Measurements from ENCODE around the gene BMP10. TPM values are rescaled to one million over a fixed set of nuclear protein-coding genes. Genes with fewer than 3 reads are reported as not detected.

The BMP10 gene
- total and polyA plus RNA-seq, 2 of the 13 experiments (the other 11 are each of a cell fraction or from before 2014, with no cell fraction given) = not detected

GRCh38 chr2:68889500-68889899, 18.3 kb upstream of the BMP10 start:
- POLR2A ChIA-PET = no interaction called here

GRCh38 chr2:68889021-68889420, 17.8 kb upstream of the BMP10 start:
- CTCF ChIA-PET (ENCODE audit: low intra/inter-chr PET ratio, low total read pairs) = no interaction called here
- in situ Hi-C loops (cut with HindIII; ENCODE audit: extremely low pct_ligation_motif_present, low pct_unique_long_range_greater_than_20kb) = no loop called here
- Histone ChIP-seq H4K20me1 (ENCODE audit: insufficient read depth, low read length) (no peaks in the 10 kb centered on the region), H3K27me3 (ENCODE audit: control insufficient read depth in 1 of 2, insufficient read depth in 2 of 2, low read length in 2 of 2) (peaks cover 0 to 2% of the 10 kb centered on the region in 2 experiments; a peak in 1 of 5 replicates), H3K36me3 (replicated peaks in 1 of 2; ENCODE audit: control insufficient read depth in 1 of 2, insufficient read depth in 2 of 2, low read length in 2 of 2) (no peaks in the 10 kb centered on the region), H3K9ac (ENCODE audit: insufficient read depth, low read depth, low read length) (no peak overlapping the region), H2AFZ (ENCODE audit: low read length) (no peak overlapping the region), H3K4me2 (ENCODE audit: low read depth, low read length) (no peak overlapping the region), H3K79me2 (ENCODE audit: insufficient read depth, low read length) (no peaks in the 10 kb centered on the region), H3K27ac (ENCODE audit: extremely low read length, insufficient read depth, low read length) (no peak overlapping the region), H3K4me3 (replicated peaks in 1 of 3; ENCODE audit: insufficient read depth in 1 of 3, low read depth in 2 of 3, low read length in 3 of 3) (no peak overlapping the region), H3K4me1 (ENCODE audit: insufficient read depth, low read length) (peaks cover 28% of the 10 kb centered on the region), H3K9me3 (ENCODE audit: low read length) (no peaks in the 10 kb centered on the region)
- no peak for DNase-seq (ENCODE audit: low spot score)
- no TSS peak for BruUV-seq (replicated peaks)
- TF ChIP-seq PHF5A (CRISPR knock-in tag; IDR thresholded peaks at IDR 0.05; ENCODE audit: low read depth, unreplicated experiment) (no peak), ATF7-NPFF (CRISPR knock-in tag; IDR thresholded peaks at IDR 0.05; ENCODE audit: low read depth) (no peak), PCBP1 (IDR thresholded peaks at IDR 0.05; ENCODE audit: borderline replicate concordance, low read depth, low read length) (no peak), STAG1 (CRISPR knock-in tag; IDR thresholded peaks at IDR 0.05) (no peak)
- ATAC-seq = no peak
- POLR2A ChIA-PET = no interaction called here
- intact Hi-C loops (cut with micrococcal nuclease; ENCODE audit: unreplicated experiment) = no loop called here
- 0% methylated on average over 1 of the region's 1 CpG for WGBS (ENCODE audit: low lambda C conversion rate)
- no peak for FAIRE-seq

More at GRCh38 chr2:68889500-68889899, 18.3 kb upstream of the BMP10 start:
- Histone ChIP-seq H3K36me3 (replicated peaks in 1 of 2; ENCODE audit: control insufficient read depth in 1 of 2, insufficient read depth in 2 of 2, low read length in 2 of 2) (no peaks in the 10 kb centered on the region), H2AFZ (ENCODE audit: low read length) (no peak overlapping the region), H3K4me3 (replicated peaks in 1 of 3; ENCODE audit: insufficient read depth in 1 of 3, low read depth in 2 of 3, low read length in 3 of 3) (no peak overlapping the region), H3K27ac (ENCODE audit: extremely low read length, insufficient read depth, low read length) (no peak overlapping the region), H3K79me2 (ENCODE audit: insufficient read depth, low read length) (no peaks in the 10 kb centered on the region), H3K9ac (ENCODE audit: insufficient read depth, low read depth, low read length) (no peak overlapping the region), H3K9me3 (ENCODE audit: low read length) (no peaks in the 10 kb centered on the region), H3K4me2 (ENCODE audit: low read depth, low read length) (no peak overlapping the region), H3K27me3 (ENCODE audit: control insufficient read depth in 1 of 2, insufficient read depth in 2 of 2, low read length in 2 of 2) (peaks cover 0 to 3% of the 10 kb centered on the region in 2 experiments; a peak in 1 of 5 replicates), H3K4me1 (ENCODE audit: insufficient read depth, low read length) (peaks cover 28% of the 10 kb centered on the region), H4K20me1 (ENCODE audit: insufficient read depth, low read length) (no peaks in the 10 kb centered on the region)
- FAIRE-seq (no peak), ATAC-seq (peak; percentile 45; the same call in 2 of the 3 replicates), DNase-seq (ENCODE audit: low spot score) (no peak)
- intact Hi-C loops (cut with micrococcal nuclease; ENCODE audit: unreplicated experiment) (no loop called here), in situ Hi-C loops (cut with HindIII; ENCODE audit: extremely low pct_ligation_motif_present, low pct_unique_long_range_greater_than_20kb) (no loop called here)
- no peak for TF ChIP-seq GFI1 (CRISPR knock-in tag; IDR thresholded peaks at IDR 0.05; ENCODE audit: borderline replicate concordance)
- peak; percentile 82 for TF ChIP-seq ZBTB33 (CRISPR knock-in tag; IDR thresholded peaks at IDR 0.05)
- 54% methylated on average over 12 of the region's 12 CpGs for WGBS (ENCODE audit: low lambda C conversion rate)
- BruUV-seq (replicated peaks) = no TSS peak
- CTCF ChIA-PET (ENCODE audit: low intra/inter-chr PET ratio, low total read pairs) = no interaction called here

Data from HepG2 (cell line).